Stimulated activated CD4-positive, alpha-beta T cell treated with anti-CD3 and anti-CD28 coated beads, Interleukin-4, amount 100 ng/mL, for 4 hours (primary cell): Measurements from ENCODE around the gene DNAJC5G.
"Not testable (repeated sequence)": the region's sequence is repeated elsewhere in the genome, so short reads cannot be mapped to it uniquely, and the experiment has no call there.

Experiments used
- DNase-seq, 2 experiments: peaks; one replicate each; pipeline ENCODE4 v3.0.0-alpha.2; 2020

The DNAJC5G gene

DNA sequence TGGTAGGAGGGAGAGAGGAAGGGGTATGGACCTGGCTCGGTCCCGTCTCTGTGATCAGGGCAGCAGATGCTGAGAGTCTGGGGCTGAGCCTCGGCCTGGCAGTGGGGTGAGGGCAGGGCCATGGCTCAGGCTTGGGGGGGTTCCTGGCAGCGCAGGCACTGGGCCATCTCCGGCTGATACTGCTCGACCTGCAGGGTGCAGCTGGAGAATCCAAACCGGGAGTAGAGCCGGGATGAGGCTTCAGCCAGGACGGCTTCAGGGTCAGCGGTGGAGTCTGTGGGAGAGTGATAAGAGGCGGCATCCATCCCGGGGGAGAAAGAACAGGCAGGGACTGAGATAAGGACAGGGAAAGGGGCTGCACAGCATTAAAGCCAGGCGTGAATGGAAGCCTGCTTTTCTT lies 20.0 kb upstream of the DNAJC5G start:
- no peak for DNase-seq

DNA sequence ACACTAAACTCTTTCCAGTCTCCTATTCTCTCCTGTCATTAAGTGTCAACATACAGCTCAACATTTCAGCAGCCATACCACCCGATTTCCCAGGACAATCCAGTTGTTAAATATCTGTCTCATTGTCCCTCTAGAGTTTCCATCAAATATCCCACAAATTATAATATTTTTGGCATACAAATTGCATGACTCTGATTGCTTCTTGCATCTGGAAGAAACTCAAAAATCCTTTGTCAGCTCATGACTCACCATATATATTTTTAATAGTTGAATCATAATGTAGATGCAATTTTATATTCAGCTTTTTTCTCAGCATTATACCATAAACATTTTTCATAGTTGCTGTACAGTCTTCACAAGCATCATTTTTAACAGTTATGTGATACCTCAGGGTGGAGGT lies 19.6 kb upstream of the DNAJC5G start:
- DNase-seq, result no peak

DNA sequence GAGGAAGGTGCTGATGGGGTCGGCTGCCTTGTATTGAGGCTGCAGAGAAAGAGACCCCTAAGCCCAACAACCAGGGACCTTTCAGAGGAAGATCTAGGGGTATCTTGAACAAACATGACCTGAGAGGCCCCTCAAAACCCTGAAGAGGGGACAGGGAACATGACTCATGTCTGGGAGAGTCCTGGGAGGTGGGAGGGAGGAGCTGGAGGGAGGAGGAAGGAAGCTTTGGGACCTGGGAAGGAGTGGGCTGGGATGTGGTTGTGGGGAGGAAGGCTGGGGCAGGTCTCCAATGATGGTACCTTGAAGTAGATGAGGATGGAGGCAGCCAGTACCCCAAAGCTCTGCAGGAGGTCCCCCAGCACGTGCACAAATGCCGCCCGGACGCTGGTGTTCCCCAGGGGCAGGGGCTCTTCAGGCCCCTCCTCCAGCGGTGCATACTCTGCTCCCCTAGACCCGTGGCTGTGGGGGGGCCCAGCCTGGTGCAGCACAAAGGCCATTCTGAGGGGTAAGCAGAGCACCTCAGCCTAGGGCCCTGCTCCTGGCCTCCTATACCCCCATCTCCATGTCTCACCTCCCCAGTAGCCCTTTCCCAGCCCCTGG lies 18.3 kb upstream of the DNAJC5G start:
- no peak for DNase-seq

DNA sequence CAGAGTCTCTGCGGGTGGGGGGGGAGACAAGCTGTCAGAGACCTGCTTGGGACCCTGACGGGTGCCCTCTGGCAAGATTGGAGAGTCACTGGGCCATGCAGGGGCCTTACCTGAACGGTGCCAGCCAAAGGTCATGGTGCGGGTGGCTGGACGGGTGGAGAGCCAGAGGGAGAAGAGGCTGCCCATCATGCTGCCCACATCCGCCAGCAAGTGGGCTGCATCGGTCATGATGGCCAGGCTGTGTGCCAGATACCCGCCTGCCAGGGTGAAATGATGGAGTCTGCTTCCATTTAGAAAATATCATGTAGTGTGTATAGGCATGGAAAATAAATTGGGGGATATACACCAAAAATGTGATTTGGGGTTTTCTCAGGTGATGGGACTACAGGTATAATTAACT lies 17.2 kb upstream of the DNAJC5G start:
- no peak for DNase-seq

DNA sequence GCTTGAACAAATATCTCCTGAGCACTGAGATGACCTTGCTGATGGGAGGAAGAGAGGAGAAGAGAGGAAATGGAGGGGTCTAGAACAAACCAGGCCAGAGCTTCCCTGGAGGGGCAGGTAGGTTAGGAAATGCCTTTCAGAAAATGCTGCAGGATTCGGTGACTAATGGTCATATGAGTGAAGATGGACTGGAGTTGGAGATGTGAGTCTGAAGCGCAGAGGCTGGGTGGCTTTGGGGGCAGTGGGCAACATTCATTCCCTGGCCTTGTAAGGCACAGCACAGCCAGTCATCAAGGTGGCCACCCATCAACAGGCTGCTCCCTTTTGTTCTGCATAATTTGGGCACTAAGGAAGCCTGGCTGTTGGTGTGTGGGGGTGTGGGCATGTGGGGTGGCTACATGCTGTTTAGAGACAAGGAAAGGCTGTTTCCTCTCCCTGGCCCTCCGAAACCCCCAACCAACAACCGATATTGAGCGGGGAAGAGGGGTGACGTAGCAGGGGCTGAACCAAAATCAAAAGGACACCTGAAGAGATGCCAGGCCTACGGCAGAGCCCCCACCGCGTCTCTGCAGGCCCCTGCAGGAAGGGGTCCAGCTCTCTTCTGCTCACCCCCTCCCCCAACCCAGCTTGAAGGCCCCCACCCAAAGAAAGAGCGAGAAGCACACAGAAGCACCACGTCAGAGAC lies 13.8 kb upstream of the DNAJC5G start:
- no peak for DNase-seq

DNA sequence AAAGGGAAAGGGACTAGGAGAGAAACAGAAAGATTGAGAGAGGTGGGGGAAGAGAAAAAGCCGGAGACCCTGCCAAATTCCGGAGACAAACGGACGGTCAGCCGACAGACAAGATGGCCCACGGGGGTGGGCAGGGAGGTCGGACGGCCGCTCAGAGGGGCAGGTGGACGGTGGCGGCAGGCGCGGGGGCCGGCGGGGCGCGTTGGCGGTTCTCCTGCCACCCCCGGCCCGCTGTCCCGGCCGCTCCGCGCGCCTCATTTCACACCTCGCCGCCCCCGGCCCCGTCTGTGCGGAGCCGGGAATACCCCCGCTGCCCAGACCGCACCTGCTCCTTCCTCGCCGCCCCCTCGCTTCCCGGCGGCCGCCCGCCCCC lies 13.3 kb upstream of the DNAJC5G start:
- DNase-seq, result no peak

DNA sequence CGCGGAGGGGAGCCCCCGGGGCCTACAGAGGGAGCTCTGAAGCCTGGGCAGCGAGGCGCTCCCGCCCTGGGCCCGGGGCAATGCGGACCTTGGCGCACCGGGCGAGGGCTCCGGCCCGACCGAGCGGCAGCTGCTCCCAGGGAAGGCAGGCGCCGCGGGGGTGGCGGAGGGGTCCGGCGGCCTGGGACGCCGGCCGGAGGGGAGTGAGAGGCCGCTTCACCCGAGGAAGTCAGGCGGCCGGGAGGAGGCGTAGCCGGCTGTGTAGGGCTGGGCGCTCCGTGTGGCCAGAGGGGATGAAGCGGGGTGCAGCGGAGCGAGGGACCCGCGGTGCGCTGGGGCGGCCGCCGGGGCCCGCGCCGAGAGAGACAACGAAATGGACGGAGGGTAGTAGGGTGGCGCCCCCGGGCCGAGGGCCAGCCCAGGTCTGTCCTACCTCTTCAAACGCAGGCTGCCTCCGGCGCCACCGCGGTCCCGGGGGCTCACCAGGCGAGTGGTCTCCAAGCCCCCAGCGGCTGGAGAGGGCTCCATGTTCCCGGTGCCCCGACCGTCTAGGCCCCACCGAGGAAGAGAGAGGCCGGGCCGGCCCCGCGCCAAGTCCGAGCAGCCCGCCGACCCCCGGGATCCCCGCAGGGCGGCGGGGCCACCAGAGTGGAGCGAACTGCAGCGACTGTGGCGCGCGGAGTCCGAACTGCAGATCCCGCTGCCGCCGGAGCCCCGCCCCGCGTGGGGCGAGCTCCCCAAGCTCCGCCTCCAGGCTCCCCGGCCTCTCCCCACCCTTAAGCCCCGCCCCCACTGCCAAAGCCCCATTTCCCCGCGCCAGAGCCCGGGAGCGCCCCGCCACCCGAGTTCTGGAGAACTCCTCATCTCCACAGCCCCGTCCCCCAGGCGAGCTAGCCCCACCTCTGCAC lies 12.6 kb upstream of the DNAJC5G start, which contains the start of gene SLC30A3:
TSS of gene SLC30A3 (minus strand) at position 669 of the 908 bp plus-strand sequence. CDS start at position 528, 141 bp downstream.
- peak; percentile 70 to 72 for DNase-seq

DNA sequence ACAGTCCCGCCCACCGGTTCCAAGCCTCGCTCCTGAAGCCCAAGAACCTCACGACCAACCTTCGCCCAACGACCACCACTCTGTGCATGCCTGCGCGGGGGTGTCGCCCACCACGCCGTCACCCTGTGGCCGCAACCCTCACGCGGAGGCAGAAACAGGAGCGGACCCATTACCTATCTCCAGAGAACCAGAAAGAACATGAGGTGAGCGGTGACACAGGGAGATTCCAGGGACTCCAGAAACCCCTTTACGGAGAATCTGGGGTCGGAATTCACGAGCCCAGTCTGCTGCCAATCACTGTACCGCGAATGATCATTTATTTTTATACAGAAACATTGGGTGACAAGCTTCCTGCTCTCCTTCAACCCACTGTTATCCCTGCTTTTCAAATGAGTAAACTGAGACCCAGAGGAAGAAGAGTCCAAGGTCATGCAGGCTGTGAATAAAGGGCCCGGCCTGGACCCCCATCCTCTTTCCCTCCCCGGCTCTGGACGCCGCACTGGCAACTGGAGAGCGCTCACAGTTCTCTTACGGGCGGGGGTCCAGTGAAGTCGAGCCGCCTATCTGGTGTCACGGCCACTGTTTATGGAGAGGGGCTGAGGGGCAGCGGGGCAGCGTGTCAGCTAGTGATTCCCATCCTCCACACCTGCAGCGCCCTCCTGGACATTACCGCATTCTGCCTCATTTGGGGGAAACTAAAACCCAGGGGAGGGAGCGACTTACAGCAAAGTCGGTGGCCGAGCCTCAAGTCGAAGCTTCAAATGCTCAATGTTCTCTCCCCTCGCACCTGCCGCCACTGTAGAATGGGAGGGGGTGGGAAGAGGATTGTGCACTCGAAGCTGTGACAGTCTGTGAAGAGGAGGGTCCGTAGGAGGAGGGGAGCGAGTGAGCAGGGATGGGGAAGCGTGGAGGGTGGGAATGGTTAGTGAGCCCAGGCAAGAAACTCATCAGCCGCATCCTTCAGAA lies 11.7 kb upstream of the DNAJC5G start:
- DNase-seq, result no peak

DNA sequence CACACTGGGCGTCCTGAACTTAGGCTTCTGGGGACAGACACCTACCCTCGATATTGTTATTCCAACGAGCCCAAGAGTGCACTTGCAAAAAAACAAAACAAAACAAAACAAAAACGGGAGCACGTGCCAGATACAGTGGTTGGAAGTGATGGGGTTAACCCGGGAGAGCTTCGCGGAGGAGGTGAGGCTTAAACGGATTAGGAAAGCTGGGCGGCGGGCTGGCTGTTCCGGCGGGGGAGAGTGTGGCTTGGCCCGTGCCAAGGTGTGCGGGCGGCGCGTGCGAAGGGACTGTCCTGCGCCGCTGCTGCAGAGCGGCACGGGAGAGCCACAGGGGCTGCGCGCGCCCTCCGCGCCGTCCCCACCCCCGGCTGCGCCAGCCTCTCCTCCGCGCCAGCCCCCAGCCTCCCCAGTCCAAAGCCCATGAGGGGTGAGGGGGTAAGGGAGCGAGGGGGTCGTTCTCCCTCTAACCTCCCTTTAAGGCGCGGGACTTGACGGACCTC lies 10.9 kb upstream of the DNAJC5G start:
- peak in 1 of 2 experiments; percentile 23 for DNase-seq

DNA sequence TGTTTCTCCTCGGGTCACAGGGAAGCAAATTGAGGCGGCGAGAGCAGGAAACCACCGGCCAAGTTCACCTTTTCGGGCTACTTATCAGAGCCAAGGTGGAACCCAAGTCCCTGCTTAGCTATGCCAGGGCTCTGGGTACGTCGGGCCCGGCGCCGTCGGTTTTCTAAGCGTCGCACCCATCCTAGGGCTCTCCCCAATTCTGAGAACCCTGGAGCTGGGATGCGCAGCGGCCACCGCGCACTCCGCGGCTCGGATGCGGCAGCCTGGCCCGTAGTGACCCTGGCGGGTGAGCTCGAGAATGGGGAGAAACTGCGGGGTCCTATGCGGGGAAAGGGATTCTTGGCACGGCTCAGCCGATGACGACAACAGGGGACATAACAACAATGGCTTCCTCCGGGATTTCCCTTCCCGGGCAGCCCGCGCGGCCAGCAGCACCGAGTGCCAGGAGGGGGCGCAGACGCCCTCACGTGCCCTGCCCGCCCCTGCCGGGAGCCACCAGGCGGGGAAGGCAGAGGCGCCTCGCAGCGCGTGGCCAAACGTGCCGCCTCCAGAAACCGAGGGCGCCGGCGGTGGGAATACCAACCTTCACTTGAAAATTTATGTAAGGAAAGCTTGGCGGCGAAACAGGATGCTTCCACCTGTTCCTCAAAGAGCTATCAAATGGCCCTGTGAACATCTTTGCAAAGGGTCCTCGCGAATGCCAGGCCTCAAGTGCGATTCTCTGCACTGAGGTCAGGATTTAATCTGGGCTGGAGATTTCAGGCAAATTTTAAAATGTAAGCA lies 10.3 kb upstream of the DNAJC5G start:
- DNase-seq, result peak; percentile 55 to 66

DNA sequence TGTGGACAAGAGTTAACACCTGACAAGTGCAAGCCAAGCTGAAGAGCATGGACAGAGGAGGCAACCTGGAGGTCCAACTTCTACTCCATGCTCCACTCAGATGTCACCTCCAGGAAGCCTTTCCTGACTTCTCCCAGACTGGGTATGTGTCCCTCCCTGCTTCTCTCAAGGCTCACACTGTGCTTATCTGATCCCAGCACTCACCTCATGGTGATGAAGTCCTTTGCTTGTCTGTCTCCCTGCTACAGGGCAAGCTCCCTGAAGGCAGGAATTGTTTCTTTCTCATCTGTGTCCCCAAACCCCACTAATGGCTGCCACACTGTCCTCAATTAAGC lies 9.7 kb upstream of the DNAJC5G start:
- no peak for DNase-seq

DNA sequence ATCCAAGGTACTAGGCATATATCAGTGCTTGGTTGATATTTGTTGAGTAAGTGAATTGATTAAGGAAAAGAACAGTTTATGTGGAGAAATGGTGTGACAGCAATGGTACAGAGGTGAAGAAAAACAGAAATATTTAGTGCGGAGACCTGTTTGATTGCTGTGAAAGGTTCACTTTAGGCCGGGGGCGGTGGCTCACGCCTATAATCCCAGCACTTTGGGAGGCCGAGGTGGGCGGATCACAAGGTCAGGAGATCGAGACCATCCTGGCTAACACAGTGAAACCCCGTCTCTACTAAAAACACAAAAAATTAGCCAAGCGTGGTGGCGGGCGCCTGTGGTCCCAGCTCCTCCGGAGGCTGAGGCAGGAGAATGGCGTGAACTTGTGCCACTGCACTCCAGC lies 6.9 kb upstream of the DNAJC5G start:
- not testable (repeated sequence) for DNase-seq

DNA sequence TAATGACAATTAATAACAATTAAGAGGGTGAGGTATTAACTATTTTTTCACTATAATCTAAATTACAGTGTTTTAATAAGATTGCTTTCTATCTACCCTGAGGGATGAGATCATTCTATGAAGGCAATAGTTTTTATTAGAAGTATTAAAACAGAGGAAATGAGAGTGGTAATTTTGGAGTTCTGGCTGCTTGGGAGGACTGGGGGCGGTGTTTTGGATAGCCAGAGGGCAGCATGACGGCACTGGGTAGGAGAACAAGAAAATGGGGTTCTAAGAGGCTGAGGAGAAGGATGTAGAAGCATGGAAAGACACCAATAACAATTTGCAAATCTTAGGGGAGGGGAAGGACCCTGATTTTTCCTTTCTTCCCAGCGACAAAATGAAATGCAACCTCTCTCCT lies 5.1 kb upstream of the DNAJC5G start:
- DNase-seq, result no peak

DNA sequence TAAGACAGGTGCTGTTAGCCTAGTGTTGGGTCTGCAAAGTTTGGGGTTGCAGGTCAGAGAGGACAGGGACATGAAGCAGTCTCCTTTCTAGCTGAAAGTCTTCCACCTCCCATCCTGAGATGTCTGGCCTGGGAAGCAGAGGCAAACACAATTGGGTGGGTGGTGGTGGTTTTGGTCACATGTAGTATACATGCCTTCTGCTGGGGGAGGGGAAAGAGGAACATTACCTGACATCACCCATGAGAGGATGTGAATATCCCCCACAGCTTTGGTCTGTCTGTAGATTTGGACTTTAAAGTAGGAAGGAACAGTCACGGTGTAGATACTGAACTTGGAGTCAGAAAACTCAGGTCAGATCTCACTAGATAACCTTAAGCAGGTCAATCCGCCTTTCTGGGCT lies 4.6 kb upstream of the DNAJC5G start:
- no peak for DNase-seq

DNA sequence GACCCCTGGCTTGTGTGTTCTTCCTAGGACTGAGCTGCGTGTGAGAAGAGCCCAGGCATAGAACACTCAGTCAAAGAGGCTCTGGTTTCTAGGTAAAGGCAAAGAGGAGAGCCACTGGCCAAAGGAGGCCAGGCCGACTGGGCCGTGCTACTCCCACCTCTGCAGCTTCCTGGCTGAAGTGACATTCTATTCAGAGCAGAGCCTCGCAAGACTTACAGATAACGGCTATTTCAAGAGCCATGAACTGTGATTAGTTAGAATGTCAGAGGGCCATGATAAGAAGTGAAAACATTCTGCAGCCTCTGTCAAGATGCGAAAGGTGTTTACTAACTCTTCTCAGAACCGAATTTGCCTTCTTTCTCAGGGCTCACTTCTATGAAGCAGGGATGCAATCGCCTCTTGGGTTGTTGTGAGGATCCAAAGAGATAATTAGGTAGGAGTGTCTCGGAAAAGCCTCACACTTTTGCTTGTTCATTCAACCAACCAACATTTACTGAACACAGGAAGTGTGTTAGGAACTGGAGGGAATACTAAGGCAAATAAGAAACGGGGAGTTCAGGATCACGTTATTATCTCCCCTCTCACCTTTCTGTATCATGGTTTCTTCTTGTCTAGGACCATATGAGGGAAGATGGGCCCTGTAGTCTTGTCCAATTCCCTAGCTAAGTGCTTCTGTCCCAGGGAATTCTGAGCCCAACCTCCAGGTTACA lies 3.4 kb upstream of the DNAJC5G start:
- no peak for DNase-seq

DNA sequence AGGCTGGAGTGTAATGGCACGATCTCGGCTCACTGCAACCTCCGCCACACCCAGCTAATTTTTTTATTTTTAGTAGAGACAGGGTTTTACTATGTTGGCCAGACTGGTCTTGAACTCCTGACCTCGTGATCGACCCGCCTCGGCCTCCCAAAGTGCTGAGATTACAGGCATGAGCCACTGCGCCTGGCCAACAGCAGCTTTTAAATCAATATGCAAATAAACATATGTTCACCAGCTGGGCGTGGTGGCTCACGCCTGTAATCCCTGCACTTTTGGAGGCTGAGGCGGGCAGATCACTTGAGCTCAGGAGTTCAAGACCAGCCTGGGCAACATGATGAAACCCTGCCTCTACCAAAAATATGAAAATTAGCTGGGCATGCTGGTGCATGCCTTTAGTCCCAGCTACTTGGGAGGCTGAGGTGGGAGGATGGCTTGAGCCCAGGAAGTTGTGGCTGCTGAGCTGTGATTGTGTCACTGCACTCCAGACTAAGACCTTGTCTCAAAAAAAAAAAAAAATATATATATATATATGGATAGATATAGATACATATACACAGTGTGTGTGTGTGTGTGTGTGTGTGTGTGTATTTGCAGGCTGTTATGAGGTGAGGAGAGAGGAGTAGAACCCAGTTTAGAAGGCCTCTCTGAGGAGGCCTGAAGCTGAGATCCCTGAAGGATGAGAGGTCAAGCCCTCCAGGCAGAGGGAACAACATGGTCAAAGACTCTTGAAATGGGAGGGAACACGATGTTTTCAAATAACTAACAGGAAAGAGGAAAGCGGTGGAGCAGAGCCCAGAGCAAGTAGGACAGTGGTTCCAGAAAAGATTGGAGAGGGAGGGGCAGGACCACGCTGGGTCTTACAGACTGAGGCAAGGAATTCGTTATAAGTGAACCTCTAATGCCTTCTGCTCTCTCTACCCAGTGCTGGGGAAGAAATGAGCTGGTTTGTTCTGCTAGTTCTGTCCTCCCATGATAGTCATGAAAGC lies 2.4 kb upstream of the DNAJC5G start:
- not testable (repeated sequence) for DNase-seq

DNA sequence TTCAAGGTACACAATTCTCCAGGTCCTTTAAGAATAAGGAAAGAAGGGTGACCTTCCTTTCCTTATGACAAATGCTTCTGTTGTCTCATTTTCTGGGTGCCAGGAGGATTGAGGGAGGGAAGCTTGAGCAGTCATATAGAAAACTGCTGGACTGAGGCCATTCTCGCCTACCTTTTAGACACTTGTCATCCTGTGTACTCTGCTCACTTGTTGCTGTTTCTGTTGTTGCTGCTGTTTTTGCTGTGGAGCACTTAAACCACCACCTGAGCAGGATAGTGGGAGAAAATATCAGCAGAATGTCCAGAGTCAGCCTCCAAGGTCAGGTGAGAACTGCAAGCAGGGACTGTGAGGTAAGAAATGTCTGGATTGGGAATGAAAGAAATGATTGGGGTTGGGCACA lies 2.8 kb downstream of the DNAJC5G start:
- no peak for DNase-seq

DNA sequence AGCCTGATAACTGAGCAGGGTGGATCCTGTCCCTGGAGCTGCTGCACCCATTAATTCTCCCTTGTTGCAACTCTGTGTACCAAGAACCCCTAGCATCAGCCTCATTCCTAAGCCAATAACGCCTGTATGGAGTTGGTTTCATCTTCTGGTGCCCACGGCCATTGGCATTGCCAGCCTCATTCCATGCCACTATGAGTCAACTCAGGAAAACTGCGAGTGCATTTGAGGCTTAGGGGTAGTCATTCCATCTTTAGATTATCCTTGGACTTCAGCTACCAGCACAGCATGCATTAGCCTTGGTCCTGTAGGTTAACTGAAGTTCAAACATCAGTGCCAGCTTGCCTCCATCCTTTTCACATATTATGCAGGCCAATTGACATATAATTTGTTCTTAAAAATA lies 5.6 kb downstream of the DNAJC5G start:
- no peak for DNase-seq

DNA sequence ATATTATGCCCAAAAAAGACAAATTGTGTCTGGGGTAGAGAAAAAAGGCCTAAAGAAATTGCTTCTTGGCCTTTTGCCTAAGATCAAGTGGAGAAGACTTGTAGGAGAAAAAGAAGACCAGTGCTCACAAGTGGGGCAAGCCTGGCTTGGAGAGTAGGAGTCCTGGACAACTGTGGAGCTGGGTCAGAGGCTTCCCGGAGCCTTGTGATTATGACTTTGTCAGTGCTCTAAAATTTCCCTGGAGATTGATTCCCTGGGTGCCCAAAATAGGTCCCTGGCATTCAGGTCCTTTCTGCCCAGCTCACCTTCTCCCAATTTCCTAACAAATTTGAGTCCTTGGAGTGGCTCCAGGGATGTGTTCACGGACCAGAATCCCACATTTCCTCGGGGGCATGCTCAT lies 6.2 kb downstream of the DNAJC5G start:
- DNase-seq, result no peak
